Lower leg skin (tissue), 3 donors: ENCODE measurements around the gene ADD2.

Source experiments
- CTCF ChIP-seq, 3 donors: fragments of 450-650 bp; IDR thresholded peaks; one replicate each; pipeline ENCODE4 v1.5.1; 2016; ENCODE audit warnings: antibody characterized with exemption in 3 of 3, mild to moderate bottlenecking in 3 of 3, moderate library complexity in 2 of 3
- POLR2A ChIP-seq, 2 donors: fragments of 450-650 bp; IDR thresholded peaks; one replicate each; pipeline ENCODE4 v1.6.1; 2016 to 2017; ENCODE audit warnings: antibody characterized with exemption in 2 of 2, mild to moderate bottlenecking in 1 of 2, moderate library complexity in 1 of 2

- TF ChIP-seq POLR2A (IDR thresholded peaks at IDR 0.05) (no peak), CTCF (IDR thresholded peaks at IDR 0.05) (no peak)
Measured at GRCh38 chr2:70657246-70657645, 110.8 kb downstream of the ADD2 start.
